AG09319 (cell line): ENCODE results near the gene SYCE3.

Source experiments
- DNase-seq: peaks from one replicate; pipeline ENCODE4 v3.0.0-alpha.2; 2010; ENCODE audit warnings: low read depth; ENCODE audit errors: extremely low read depth
- TF ChIP-seq, protein P1 (sequence below): IDR thresholded peaks from 2 replicates; pipeline ENCODE4 v1.5.1; 2011; ENCODE audit warnings: low read depth, mild to moderate bottlenecking, inconsistent platforms, low read length, moderate library complexity

SYCE3 gene

DNA sequence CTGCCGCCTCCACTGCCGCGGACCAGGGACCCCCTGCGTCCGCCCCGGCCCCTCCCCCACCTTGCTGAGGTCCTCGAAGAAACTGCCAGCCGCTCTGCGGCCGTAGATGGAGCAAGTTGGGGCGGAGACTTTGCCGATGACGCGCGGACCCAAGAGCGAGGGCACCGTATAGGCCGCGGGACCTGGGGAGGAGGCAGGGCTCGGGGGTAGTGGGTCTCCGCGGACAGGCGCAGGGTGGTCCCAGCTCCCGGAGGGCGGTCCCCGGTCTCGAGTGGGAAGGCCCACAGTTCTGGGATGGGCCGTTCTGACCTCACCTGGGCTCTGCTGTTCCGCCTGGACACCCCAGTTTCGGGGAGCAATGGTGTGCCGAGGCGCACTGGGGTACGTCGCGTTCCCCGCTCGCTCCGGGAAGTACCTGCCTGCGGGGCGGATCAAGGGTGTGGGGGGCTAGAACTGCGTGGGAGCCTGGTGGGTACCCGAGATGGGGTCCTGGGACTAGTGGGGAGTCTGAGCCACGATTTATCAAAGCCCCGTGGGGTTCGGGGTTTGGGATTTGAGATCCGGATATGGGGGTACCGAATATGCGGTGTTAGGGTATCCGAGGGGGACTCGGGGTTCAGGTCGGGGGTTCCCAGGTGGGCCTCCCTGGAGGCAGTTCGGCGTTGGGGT lies 31.7 kb downstream of the SYCE3 start:
- TF ChIP-seq, protein P1, sequence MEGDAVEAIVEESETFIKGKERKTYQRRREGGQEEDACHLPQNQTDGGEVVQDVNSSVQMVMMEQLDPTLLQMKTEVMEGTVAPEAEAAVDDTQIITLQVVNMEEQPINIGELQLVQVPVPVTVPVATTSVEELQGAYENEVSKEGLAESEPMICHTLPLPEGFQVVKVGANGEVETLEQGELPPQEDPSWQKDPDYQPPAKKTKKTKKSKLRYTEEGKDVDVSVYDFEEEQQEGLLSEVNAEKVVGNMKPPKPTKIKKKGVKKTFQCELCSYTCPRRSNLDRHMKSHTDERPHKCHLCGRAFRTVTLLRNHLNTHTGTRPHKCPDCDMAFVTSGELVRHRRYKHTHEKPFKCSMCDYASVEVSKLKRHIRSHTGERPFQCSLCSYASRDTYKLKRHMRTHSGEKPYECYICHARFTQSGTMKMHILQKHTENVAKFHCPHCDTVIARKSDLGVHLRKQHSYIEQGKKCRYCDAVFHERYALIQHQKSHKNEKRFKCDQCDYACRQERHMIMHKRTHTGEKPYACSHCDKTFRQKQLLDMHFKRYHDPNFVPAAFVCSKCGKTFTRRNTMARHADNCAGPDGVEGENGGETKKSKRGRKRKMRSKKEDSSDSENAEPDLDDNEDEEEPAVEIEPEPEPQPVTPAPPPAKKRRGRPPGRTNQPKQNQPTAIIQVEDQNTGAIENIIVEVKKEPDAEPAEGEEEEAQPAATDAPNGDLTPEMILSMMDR, result no peak
- no peak for DNase-seq

DNA sequence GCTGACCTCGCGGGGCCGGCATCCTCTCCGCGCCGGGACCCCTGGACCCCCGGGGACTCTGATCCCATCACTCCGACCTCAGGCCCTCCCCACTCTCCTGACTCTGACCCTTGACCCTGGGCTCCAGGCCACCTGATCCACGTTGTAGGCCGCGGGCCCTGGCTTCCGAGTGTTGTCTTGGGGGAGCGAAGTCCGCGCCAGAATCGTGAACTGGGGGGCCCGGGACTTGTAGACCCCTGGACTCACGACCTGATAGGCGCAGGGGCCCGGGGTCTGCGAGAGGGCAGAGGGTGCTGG lies 32.2 kb downstream of the SYCE3 start:
- DNase-seq, result no peak
- TF ChIP-seq, protein P1, result no peak

DNA sequence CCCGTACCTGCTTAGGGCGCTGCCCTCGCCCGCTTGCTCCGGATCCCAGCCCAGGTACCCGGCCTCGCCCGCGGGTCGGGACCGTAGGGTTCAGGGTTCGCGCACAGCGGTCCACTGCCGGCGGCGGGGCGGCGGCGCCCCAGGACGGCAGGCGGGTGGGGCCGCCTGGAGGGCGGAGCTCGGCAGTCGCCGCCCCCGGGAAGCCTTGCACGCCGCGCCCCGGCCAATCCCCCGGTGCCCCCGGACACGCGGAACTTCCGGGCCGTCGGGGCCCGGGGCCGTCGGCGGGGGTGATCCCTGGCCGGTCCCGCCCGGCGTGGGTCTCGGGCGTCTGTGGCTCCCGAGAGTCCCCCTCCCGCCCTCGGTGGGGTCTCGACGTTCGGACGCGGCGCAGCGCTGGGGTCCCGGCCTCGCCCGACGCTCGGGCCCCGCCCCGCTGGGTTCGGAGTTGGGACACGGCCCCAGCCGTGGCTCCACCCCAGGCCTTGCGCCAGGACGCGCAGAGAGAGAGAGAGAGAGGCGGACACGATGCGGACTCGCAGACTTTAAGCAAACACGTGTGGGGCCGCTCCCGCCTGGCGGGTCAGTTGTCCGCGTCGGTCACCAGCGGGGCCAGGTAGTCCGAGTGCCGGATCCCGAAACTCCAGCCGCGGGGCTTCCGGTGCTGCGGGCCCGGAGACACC lies 32.7 kb downstream of the SYCE3 start, which contains the start of gene TYMP:
TYMP (minus strand) TSS at position 116 of the 683 bp plus-strand sequence. CDS start 303 bp downstream, outside the sequence.
- DNase-seq, result no peak
- TF ChIP-seq, protein P1, result no peak

DNA sequence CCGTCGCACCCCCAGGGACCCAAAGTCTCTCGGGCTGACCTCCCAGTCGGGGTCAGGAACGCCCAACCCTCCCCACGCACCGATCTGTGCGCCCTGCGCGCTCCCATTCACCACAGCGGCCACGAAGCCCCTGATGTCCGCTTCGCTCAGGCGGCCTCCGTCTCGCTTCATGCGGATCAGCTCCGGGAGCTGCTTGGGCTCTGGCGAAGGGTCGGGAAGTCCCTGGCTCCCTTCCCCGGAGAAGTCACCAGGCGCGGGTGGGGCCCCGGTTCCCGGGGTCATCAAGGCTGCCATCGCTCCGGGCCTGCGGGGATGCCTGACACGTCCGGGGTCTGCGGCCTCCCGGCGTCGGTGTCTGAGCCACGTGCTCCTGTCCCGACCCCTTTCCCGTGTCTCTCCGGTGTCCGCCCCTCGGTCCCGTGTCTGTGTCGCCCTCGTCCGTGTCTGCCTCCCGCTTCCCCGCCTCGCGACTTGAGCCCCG lies 33.3 kb downstream of the SYCE3 start:
- no peak for DNase-seq
- TF ChIP-seq, protein P1, result no peak

DNA sequence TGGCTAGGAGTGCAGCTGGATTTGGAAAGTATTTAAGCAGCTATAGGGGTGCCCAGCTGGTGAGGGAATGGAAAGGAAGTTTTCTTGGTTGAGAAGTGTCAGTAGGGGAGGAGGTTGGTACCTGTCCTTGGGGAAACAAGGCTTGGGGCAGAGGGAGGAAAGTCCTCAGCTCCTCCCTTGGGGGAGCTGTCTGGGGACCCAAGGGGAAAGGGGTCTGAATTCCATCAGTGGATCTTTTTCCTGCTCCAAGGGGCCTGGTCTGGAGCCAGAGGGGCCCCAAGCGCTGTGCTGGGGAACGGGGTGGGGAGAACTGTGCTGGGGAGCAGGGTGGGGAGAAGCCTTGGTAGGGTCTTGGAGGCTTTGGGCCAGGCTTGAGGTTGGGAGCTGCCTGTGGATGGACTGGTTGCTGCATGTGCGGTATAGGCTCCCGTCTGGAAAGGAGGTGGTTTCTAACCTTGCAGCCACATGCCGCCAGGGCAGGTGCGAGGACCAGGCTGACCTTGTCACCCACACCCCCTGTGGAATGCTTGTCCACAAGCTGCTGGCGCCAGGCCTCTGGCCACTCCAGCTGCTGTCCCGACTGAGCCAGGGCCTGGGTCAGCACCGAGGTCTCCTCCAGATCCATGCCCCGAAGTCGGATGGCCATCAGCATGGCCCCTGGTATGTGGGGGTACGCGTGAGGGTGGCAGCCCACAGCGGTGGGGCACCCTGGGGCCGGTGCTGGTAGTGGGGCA lies 33.9 kb downstream of the SYCE3 start:
- no peak for DNase-seq
- TF ChIP-seq, protein P1, result no peak

DNA sequence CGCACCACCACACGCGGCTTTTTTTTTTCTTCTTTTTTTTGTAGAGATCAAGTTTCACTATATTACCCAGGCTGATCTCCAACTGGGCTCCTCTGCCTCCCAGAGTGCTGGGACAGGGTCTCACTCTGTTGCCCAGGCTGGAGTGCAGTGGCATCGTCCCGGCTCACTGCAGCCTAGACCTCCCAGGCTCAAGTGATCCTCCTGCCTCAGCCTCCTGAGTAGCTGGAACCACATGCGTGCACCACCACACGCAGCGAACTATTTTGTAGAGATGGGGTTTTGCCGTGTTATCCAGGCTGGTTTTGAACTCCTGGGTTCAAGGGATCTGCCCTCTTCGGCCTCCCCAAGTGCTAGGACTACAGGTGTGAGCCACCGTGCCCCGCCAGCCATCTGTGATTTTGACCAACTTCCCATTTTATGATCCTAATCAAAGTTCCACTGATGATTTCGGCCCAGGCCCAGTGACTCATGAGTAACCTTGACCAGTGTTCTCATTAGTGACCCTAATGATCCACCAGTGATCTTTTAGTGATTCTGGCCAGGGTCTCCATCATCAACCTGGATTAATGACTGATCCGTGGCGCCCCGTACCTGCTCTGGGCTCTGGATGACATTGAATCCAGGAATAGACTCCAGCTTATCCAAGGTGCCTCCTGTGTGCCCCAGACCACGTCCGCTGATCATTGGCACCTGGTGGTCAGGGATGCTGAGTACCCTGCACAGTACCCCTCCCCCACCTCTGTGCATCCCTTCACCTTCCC lies 34.6 kb downstream of the SYCE3 start:
- TF ChIP-seq, protein P1, result no peak
- no peak for DNase-seq
